ENCODE data around the gene SNAI3.

DNA sequence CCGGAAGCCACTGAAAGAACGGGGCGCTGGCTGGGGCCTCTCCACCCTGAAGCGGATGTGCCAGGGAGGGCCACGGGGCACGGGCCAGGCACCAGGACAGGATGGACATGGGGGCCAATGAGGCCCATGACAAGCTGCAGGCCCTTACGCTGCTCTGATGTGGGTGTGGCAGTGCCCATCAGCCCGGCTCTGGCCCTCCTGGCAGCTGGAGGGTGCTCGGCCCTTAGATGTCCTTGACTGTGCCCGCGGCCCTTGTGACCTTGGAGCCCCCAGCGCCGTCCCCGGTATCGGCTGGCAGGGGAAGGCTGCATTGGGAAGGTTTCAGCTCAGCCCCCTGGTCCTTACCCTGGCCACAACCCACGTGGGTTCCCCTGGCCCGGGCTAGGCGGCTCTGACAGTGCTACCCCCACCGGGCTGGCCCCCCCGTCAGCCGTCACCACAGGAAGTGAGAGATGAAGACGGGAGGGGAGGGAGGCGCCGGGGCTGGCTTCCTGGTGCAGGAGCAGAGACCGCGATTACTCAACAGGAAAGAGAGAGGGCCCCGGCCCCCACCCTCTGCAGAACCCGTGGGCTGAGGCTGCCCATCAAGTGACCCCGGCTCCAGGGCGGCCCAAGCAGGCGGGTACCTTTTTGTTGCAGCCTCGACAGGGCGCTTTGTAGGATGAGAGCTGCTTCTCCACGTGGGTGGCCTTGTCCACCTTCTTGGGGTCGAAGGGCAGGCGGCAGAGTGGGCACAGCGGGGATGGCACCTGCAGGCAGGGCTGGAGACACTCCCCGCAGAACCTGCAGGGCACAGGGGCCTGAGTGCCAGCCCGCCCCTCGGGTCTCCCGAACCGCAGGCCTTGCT, 14.6 kb upstream of the SNAI3 start:
- TF ChIP-seq EZH2 (IDR thresholded peaks at IDR 0.05; ENCODE audit: borderline replicate concordance, insufficient read depth, low read length, poor library complexity, severe bottlenecking) (no peak), MXI1 (conservative IDR thresholded peaks at IDR 0.05; ENCODE audit: poor library complexity, severe bottlenecking) (no peak)
- TF ChIP-seq, protein P1, sequence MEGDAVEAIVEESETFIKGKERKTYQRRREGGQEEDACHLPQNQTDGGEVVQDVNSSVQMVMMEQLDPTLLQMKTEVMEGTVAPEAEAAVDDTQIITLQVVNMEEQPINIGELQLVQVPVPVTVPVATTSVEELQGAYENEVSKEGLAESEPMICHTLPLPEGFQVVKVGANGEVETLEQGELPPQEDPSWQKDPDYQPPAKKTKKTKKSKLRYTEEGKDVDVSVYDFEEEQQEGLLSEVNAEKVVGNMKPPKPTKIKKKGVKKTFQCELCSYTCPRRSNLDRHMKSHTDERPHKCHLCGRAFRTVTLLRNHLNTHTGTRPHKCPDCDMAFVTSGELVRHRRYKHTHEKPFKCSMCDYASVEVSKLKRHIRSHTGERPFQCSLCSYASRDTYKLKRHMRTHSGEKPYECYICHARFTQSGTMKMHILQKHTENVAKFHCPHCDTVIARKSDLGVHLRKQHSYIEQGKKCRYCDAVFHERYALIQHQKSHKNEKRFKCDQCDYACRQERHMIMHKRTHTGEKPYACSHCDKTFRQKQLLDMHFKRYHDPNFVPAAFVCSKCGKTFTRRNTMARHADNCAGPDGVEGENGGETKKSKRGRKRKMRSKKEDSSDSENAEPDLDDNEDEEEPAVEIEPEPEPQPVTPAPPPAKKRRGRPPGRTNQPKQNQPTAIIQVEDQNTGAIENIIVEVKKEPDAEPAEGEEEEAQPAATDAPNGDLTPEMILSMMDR (IDR thresholded peaks at IDR 0.05; ENCODE audit: poor library complexity, severe bottlenecking), result no peak
